HCT116 (cell line): ENCODE measurements around the gene RPS17. TPM values are rescaled to one million over a fixed set of nuclear protein-coding genes. Genes with fewer than 3 reads are reported as not detected.
A peak's percentile ranks its signal among the peaks of the same experiment; 100 is the strongest.
"Not testable (repeated sequence)": the region's sequence is repeated elsewhere in the genome, so short reads cannot be mapped to it uniquely, and the experiment has no call there.

Experiments
- ATAC-seq: fragments of 200-7000 bp; cut with Tn5 transposase; 2 replicates; pipeline ENCODE4 v1.9.1; 2020; ENCODE audit warnings: mild to moderate bottlenecking, moderate library complexity
- BruUV-seq: library from RNA; stranded (reverse); fragments of 400-500 nt; replicated peaks from 2 replicates; lab custom pipeline; 2021; lab: Mats Ljungman, UMichigan
- CTCF ChIA-PET: fragments of 300-600 bp; sonication (Branson Sonifier 250); formaldehyde crosslinking; loops from one replicate; lab custom pipeline; 2021; ENCODE audit warnings: antibody characterized with exemption; lab: Charles Lee
- POLR2A ChIA-PET: fragments of 300-600, 350-600 bp; sonication (Branson Sonifier 250); formaldehyde crosslinking; loops from one replicate; lab custom pipeline; 2021; ENCODE audit warnings: antibody characterized with exemption; lab: Charles Lee
- RAD21 ChIA-PET, 2 experiments: fragments of 300-600 bp; sonication (Branson Sonifier 250); formaldehyde crosslinking; loops; one replicate each; lab custom pipeline; 2023; ENCODE audit warnings: low total read pairs in 2 of 2; ENCODE audit not compliant: uncharacterized antibody in 2 of 2, unreplicated experiment in 2 of 2, low non-redundant PET in 1 of 2; lab: Charles Lee
- DNase-seq: peaks from one replicate; pipeline ENCODE4 v3.0.0-alpha.2; 2010; ENCODE audit warnings: low read depth, low spot score
- H2AFZ ChIP-seq: fragments of 200-600 bp; shearing (Covaris generic), sonication (generic); 2 replicates; pipeline ENCODE4 v1.6.1; 2017; ENCODE audit warnings: low read depth, mixed run types, mixed read lengths, antibody characterized with exemption, low read length; ENCODE audit not compliant: poor library complexity, severe bottlenecking
- H3K27ac ChIP-seq: 2 replicates; pipeline ENCODE4 v1.5.1; 2012; ENCODE audit warnings: low read depth, low read length
- H3K27me3 ChIP-seq: fragments of 200-600 bp; sonication (generic); 2 replicates; pipeline ENCODE4 v1.6.1; 2016; ENCODE audit warnings: mixed run types, low read length, mixed read lengths; ENCODE audit not compliant: insufficient read depth
- H3K36me3 ChIP-seq, 2 experiments: fragments of 200-500 bp in 1 of 2; fragments of 200-600 bp in 1 of 2; sonication (Bioruptor generic) in 1 of 2; sonication (generic) in 1 of 2; 2 replicates each; pipeline versions ENCODE4 v1.5.1 to v1.6.1; 2014 to 2016; ENCODE audit warnings: low read length in 2 of 2, inconsistent platforms in 1 of 2, mixed read lengths in 1 of 2, mixed run types in 1 of 2; ENCODE audit not compliant: insufficient read depth in 2 of 2, control insufficient read depth in 1 of 2
- H3K4me1 ChIP-seq, 2 experiments: fragments of 200-600 bp in 1 of 2; sonication (generic) in 1 of 2; 2 replicates each; pipeline versions ENCODE4 v1.5.1 to v1.6.1; 2012 to 2017; ENCODE audit warnings: low read length in 2 of 2, inconsistent platforms in 1 of 2, mild to moderate bottlenecking in 1 of 2, mixed read lengths in 1 of 2, mixed run types in 1 of 2, moderate library complexity in 1 of 2; ENCODE audit not compliant: insufficient read depth in 2 of 2, control insufficient read depth in 1 of 2
- H3K4me2 ChIP-seq: fragments of 200-600 bp; sonication (generic); 2 replicates; pipeline ENCODE4 v1.6.1; 2017; ENCODE audit warnings: mixed run types, low read length, mixed read lengths
- H3K4me3 ChIP-seq, 2 experiments: fragments of 200-600 bp in 1 of 2; sonication (generic) in 1 of 2; replicated peaks in 1 of 2; 2 replicates each; pipeline ENCODE4 v1.5.1; 2011 to 2016; ENCODE audit warnings: low read length in 2 of 2, control low read depth in 1 of 2, low read depth in 1 of 2, mild to moderate bottlenecking in 1 of 2, mixed read lengths in 1 of 2, mixed run types in 1 of 2
- H3K79me2 ChIP-seq: fragments of 200-600 bp; sonication (generic); 2 replicates; pipeline ENCODE4 v1.6.1; 2017; ENCODE audit warnings: mild to moderate bottlenecking, mixed run types, low read length, moderate library complexity, mixed read lengths; ENCODE audit not compliant: insufficient read depth
- H3K9ac ChIP-seq: fragments of 200-600 bp; sonication (generic); 2 replicates; pipeline ENCODE4 v1.6.1; 2016; ENCODE audit warnings: low read length, mixed read lengths
- H3K9me2 ChIP-seq: fragments of 200-600 bp; sonication (generic), shearing (Covaris generic); 2 replicates; pipeline ENCODE4 v1.6.1; 2017; ENCODE audit warnings: mixed run types, mild to moderate bottlenecking, moderate library complexity; ENCODE audit not compliant: insufficient read depth
- H3K9me3 ChIP-seq, 2 experiments: fragments of 200-500 bp in 1 of 2; fragments of 200-600 bp in 1 of 2; sonication (Bioruptor generic) in 1 of 2; sonication (generic) in 1 of 2; 2 replicates each; pipeline ENCODE4 v1.6.1; 2014 to 2017; ENCODE audit warnings: low read length in 2 of 2, mixed read lengths in 2 of 2, inconsistent platforms in 1 of 2, low read depth in 1 of 2, mild to moderate bottlenecking in 1 of 2, mixed run types in 1 of 2, moderate library complexity in 1 of 2; ENCODE audit not compliant: control insufficient read depth in 1 of 2, insufficient read depth in 1 of 2
- H4K20me1 ChIP-seq: fragments of 200-600 bp; sonication (generic), shearing (Covaris generic); 2 replicates; pipeline ENCODE4 v1.6.1; 2017; ENCODE audit warnings: mixed run types, mild to moderate bottlenecking, moderate library complexity; ENCODE audit not compliant: insufficient read depth
- CTCF ChIP-seq, 3 experiments: fragments of 200-600 bp in 1 of 3; sonication (generic) in 1 of 3; IDR thresholded peaks in 2 of 3; conservative IDR thresholded peaks in 1 of 3; 2 replicates each; pipeline ENCODE4 v1.5.1; 2012 to 2017; ENCODE audit warnings: low read depth in 2 of 3, low read length in 2 of 3, antibody characterized with exemption in 1 of 3, borderline replicate concordance in 1 of 3, control low read depth in 1 of 3, mild to moderate bottlenecking in 1 of 3, mixed read lengths in 1 of 3, mixed run types in 1 of 3, moderate library complexity in 1 of 3; ENCODE audit not compliant: insufficient read depth in 1 of 3
- RAD21 ChIP-seq: IDR thresholded peaks from 2 replicates; pipeline ENCODE4 v1.6.1; 2012; ENCODE audit warnings: low read depth, mild to moderate bottlenecking
- intact Hi-C: fragments of 100-400 bp; cut with micrococcal nuclease; formaldehyde crosslinking; loops from 2 replicates; pipeline ENCODE4 v1.10.0; 2022
- total RNA-seq: library from RNA; stranded (reverse); gene quantifications from one replicate; pipeline ENCODE4 v1.2.1, GENCODE V29; 2021; ENCODE audit not compliant: unreplicated experiment

RPS17 gene
- total RNA-seq, 1 experiment from 2014 or later, result 2,385 TPM

GRCh38 chr15:82502700-82503339 is 37.4 kb downstream of the RPS17 start:
- CTCF ChIA-PET, H3K4me1 ChIP-seq, H3K27ac ChIP-seq, H4K20me1 ChIP-seq, H3K79me2 ChIP-seq, POLR2A ChIA-PET, H3K27me3 ChIP-seq, H3K36me3 ChIP-seq, RAD21 ChIA-PET, H3K9me3 ChIP-seq, DNase-seq, H3K4me3 ChIP-seq, H2AFZ ChIP-seq, H3K4me2 ChIP-seq: not testable (repeated sequence)
- ATAC-seq, result peak; percentile 96
- TF ChIP-seq CTCF (IDR thresholded peaks at IDR 0.05 in 2 of 3, conservative IDR thresholded peaks at IDR 0.05 in 1 of 3; ENCODE audit: borderline replicate concordance in 1 of 3, insufficient read depth in 1 of 3, low read depth in 2 of 3, low read length in 2 of 3) (peak in 1 of 3 experiments; percentile 7; a peak in 1 of 6 replicates), RAD21 (peak; percentile 31; the same call in 1 of the 2 replicates)
- TF ChIP-seq, all 23 proteins: peak for 2; not testable (repeated sequence) for 21
- BruUV-seq, H3K9ac ChIP-seq, intact Hi-C loops, H3K9me2 ChIP-seq: not testable (repeated sequence)

DNA sequence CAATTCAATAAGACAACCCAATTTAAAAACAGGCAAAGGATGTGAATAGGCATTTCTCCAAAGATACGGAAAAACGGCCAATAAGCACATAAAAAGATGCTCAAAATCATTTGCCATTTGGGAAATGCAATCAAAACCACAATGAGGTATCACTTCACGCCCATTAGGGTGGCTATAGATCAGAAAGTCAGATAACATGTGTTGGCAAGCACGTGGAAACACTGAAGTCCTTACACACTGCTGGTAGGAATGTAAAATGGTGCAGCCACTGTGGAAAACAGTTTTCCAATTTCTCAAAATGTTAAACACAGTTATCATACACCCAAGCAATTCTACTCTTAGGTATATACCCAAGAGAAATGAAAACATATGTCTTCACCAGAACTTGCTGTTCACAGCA is 39.5 kb downstream of the RPS17 start:
- H3K27me3 ChIP-seq, H4K20me1 ChIP-seq, POLR2A ChIA-PET, BruUV-seq, intact Hi-C loops, ATAC-seq, H3K4me1 ChIP-seq, H3K9me2 ChIP-seq, H3K27ac ChIP-seq, H3K36me3 ChIP-seq, H3K9me3 ChIP-seq, DNase-seq, H2AFZ ChIP-seq, RAD21 ChIA-PET, H3K4me3 ChIP-seq, H3K4me2 ChIP-seq, H3K79me2 ChIP-seq, H3K9ac ChIP-seq, CTCF ChIA-PET: not testable (repeated sequence)

GRCh38 chr15:82497978-82498377 is 42.3 kb downstream of the RPS17 start:
- BruUV-seq, H3K4me2 ChIP-seq, H3K36me3 ChIP-seq, H4K20me1 ChIP-seq, ATAC-seq, POLR2A ChIA-PET, H3K79me2 ChIP-seq, RAD21 ChIA-PET, CTCF ChIA-PET, H2AFZ ChIP-seq, H3K9ac ChIP-seq, H3K27me3 ChIP-seq, H3K9me3 ChIP-seq, H3K4me1 ChIP-seq, H3K9me2 ChIP-seq, H3K27ac ChIP-seq, H3K4me3 ChIP-seq, intact Hi-C loops, DNase-seq: not testable (repeated sequence)

DNA sequence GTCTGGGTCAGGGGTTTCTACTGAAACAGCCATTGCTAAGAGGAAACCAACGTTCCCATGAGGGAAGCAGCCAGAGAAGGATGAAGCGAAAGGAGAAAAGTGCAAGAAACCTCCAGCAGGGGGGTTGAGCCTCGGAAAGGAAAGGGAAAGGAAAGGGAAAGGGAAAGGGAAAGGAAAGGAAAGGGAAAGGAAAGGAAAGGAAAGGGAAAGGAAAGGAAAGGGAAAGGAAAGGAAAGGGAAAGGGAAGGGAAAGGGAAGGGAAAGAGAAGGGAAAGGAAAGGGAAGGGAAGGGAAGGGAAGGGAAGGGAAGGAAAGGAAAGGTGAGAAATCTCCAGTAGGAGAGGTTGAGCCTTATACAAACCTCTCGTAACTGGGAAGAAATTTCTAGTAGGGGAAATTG is 52.0 kb downstream of the RPS17 start:
- H3K79me2 ChIP-seq, H3K36me3 ChIP-seq, H3K9me3 ChIP-seq, CTCF ChIA-PET, H3K27me3 ChIP-seq, POLR2A ChIA-PET, H3K9me2 ChIP-seq, H4K20me1 ChIP-seq, RAD21 ChIA-PET, DNase-seq, H3K4me2 ChIP-seq, H3K4me1 ChIP-seq, intact Hi-C loops, BruUV-seq, H3K4me3 ChIP-seq, H2AFZ ChIP-seq, H3K27ac ChIP-seq, H3K9ac ChIP-seq, ATAC-seq: not testable (repeated sequence)
